Measurements from ENCODE around the gene C17orf100.

Gene C17orf100

DNA sequence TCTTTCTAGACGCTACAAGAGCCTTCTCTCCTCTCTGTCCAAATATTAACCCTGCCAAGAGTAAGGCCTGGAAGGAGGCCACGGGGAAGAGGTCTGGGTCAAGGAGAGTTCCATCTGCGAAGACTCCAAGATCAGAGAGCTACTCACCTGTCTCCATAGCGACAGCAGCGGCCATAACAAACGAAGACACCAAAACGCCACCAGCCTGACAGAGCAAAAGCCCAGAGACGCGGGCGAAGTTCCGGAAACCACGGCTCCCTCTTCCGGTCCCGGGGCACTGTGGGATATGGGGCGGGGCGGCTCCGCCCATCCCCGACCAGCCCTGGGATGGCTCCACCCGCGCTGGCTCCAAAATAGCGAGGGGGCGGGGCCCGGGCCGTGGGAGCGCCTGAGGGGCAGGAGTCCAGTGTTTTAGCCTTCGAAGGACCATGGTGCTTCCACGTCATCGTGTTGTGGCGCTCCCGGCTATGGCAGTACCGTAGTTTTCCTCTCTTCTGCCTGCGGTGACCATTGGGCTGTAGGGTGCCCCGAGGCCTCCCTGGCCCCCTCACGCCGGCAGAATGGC lies at the start of gene C17orf100, which contains the start of gene MED31:
TSS of gene C17orf100 (plus strand) at position 409 of the 565 bp plus-strand sequence. CDS start at position 561, 152 bp downstream.
TSS of gene MED31 (minus strand) at position 252 of the 565 bp plus-strand sequence. CDS start at position 175, 77 bp downstream.
- DNase-seq, result peak; percentile 98

DNA sequence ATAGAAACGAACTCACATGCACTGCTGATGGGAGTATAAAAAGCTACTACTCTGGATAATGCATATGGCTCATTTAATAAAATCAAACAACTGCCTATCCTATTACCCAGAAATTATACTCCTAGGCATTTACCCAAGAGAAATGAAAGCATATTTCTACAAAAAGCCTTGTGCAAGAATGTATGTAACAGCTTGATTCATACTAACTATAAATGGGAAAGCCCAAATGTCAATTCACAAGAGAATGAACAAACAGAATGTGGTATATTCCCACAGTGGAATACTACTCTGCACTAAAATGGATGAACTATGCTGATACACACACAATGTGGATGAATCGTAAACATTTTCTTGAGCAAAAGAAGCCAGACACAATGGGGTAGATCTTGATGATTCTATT lies 49.4 kb upstream of the C17orf100 start:
- DNase-seq, result no peak

GRCh38 chr17:6603744-6604325 lies 47.7 kb upstream of the C17orf100 start:
- DNase-seq, result no peak

- DNase-seq, result no peak
Measured at GRCh38 chr17:6605142-6605541, 46.4 kb upstream of the C17orf100 start.

GRCh38 chr17:6608321-6608720 lies 43.2 kb upstream of the C17orf100 start:
- no peak for DNase-seq

DNA sequence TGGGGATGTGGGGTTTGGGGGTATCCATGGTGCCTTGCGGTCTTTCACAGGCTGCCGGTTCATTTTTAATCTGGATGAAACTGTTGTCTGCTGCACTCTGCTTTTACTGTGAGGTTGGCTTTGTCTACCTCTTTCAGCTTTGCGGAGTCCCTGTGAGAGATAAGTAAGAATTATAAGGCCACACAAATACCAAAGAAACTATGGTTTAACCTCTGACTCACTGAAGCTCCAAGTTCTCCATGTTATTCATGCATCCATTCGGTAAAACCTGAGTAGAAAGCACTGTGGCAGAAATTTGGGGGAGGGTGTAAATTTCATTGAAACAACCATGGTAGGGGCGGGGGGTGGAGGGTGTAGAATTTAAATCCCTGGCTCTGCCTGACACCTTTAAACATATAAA lies 41.6 kb upstream of the C17orf100 start:
- no peak for DNase-seq

GRCh38 chr17:6611231-6611630 lies 40.3 kb upstream of the C17orf100 start:
- no peak for DNase-seq

DNA sequence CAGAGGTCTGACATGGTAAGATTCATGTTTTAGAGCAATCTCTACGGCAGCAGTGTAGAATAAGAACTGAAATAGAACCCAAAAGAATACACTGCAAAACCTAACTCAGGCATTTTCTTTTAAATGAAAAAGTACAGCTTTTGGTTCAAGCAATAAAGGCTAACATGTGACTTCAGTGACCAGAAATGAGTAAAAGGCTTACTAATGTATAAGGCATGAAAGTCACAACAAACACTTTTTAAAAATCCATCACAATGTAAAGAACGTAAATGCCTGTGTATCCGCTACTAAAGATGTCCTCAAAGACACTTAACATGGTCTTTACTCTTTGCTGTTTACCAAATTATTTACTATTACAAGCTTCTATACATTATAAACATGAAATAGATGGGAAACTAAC lies 27.6 kb upstream of the C17orf100 start:
- no peak for DNase-seq

- DNase-seq, result no peak
Measured at GRCh38 chr17:6626616-6627015, 24.9 kb upstream of the C17orf100 start.

GRCh38 chr17:6627019-6627418 lies 24.5 kb upstream of the C17orf100 start:
- no peak for DNase-seq

- DNase-seq, result no peak
Measured at GRCh38 chr17:6630390-6630789, 21.2 kb upstream of the C17orf100 start.

GRCh38 chr17:6632530-6632929 lies 19.0 kb upstream of the C17orf100 start:
- DNase-seq, result no peak

- no peak for DNase-seq
Measured at GRCh38 chr17:6633263-6633662, 18.3 kb upstream of the C17orf100 start.

- DNase-seq, result no peak
Measured at GRCh38 chr17:6636105-6636504, 15.5 kb upstream of the C17orf100 start.

DNA sequence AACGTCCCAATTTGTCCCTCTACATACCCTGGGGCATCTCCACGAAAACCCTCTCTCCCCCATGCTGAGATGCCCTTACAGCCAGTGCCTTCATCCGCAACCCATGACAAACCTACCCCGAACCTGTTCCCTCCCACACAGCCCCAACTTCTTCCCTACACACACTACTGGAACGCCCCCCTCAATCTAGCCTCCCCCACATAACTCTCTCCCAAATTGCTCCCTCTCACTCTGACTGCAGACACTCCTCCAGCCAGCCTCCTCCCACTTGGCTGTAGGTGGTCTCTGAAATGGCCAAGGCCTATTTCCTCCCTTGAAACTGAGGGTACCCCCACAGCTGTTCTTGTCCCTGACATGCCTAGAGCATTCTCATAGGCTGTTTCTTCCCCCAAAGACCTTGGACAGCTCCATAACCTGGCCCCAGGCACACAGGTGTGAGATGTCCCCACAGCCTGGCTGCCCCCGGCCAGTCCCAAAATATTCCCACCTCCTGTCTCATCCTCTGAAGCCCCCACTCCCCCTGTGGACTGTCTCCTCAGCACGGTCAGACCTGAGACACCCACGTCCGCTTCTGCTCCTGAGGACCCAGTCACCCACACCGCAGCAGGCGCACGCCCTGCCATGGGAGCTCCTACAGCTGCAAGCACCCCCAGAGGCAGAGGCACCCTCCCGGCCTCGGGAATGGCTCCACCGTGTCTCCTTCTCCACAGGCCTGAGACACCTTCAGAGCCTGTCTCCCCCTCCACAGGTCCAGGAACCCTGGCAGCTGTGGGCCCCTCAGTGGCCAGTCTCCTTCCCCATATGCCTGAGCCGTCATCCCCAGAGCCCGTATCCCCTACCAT lies 14.7 kb upstream of the C17orf100 start:
- DNase-seq, result no peak

GRCh38 chr17:6637458-6637840 lies 14.1 kb upstream of the C17orf100 start:
- DNase-seq, result no peak

DNA sequence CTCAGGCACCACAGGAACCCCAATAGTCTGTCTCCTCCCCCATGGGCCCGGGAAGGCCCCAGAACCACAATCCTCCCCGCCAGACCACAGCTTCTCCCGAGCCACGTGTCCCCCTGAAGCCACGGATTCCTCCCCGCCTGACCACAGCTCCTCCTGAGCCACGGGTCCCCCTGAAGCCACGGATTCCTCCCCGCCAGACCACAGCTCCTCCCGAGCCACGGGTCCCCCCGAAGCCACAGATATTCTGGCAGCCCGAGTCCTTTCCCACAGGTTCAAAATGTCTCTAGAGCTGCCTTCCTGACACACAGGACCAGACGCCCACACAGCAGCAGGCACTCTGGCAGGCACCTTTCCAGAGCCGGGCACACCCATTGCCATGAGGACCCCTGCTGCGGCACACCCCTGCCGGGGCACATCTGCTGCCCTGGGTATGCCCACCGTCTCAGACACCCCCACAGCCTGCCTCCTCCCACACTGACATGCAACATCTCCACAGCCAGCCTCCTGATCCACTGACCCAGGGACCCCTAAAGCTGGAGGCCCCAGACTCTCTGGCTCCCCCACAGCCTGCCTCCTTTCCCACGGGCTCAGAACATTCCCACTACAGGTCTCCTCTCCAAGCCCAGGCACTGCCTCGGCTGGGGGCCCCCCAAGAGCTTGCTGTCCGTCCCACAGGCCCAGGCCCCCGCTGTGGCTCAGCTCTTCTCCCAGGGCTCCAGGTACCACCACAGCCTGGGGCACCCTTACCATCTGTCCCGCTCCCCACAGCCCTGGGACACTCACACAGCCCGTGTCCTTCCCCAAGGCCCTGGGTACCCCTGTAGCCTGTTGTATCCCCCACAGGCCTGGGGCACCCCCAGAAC lies 13.3 kb upstream of the C17orf100 start:
- DNase-seq, result no peak

DNA sequence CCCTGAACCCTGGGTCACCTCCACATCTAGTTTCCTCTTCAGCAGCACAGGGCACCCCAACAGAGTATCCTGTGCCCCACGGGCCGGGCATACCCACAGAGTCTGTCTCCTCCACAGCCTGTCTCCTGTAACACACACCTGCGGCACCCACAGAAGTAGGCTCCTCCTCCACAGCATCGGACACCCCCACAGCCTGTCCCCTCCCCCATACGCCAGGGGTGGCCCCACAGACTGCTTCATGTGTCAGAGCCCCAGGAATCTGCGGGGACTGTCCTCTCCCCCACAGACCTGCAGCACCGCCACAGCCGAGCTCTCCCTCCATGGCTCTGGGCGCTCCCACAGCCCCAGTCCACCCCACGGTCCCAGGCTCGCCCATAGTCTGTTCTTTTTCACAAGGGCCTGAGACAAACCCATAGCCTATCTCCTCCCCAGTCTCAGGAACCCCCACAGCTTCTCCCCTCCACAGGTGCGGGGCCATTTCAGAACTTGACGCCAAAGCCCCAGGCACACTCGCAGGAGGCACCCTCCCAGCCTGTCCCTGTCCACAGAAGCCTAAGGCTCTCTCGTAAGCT lies 12.5 kb upstream of the C17orf100 start:
- no peak for DNase-seq

GRCh38 chr17:6639586-6640535 lies 11.7 kb upstream of the C17orf100 start:
- peak; percentile 79 for DNase-seq

GRCh38 chr17:6640536-6641246 lies 10.9 kb upstream of the C17orf100 start, which contains the start of the genes KIAA0753 and TXNDC17:
Gene KIAA0753 (minus strand): TSS chr17:6640711. CDS start chr17:6635103, 5,608 bp downstream.
Gene TXNDC17 (plus strand): TSS chr17:6641060. CDS start chr17:6641083, 23 bp downstream.
- peak; percentile 96 for DNase-seq
